C4-2B (cell line): ENCODE results near the gene CDHR5.

Experiments
- H3K27ac ChIP-seq: fragments of 450-650 bp; 2 replicates; pipeline ENCODE4 v1.5.1; 2017
- ZFX ChIP-seq: fragments of 450-650 bp; IDR thresholded peaks from 2 replicates; pipeline ENCODE4 v1.6.1; 2017
- TF ChIP-seq, protein P1 (sequence below): fragments of 450-650 bp; conservative IDR thresholded peaks from 2 replicates; pipeline ENCODE4 v1.5.1; 2017; ENCODE audit warnings: mild to moderate bottlenecking

CDHR5 gene

DNA sequence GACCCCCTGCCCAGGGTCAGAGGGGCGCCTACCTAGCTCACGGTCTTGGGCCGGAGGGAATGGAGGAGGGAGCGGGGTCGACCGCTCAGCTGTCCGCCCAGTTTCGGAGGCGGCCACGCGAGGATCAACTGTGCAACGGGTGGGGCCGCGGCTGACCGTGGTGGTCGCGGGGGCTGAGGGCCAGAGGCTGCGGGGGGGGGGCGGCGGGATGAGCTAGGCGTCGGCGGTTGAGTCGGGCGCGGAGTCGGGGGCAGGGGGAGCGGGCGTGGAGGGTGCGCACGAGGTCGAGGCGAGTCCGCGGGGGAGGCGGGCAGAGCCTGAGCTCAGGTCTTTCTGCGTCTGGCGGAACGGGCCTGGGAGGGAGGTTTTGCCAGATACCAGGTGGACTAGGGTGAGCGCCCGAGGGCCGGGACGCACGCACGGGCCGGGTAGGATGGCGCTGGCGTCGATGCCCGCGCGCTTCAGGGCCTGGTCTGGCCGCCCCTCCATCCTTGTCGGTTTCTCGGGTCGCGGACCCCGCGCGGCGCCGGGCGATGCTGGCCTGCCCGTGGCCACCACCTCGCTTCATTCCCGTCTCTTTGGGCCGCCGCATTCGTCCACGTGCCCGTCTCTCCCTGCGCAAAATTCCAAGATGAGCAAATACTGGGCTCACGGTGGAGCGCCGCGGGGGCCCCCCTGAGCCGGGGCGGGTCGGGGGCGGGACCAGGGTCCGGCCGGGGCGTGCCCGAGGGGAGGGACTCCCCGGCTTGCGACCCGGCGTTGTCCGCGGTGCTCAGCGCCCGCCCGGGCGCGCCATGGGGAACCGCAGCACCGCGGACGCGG, 12.0 kb upstream of the CDHR5 start, which contains the start of gene DRD4:
DRD4 (plus strand) TSS at position 759 of the 822 bp plus-strand sequence; CDS start at position 795, 36 bp downstream.
- no peak within 1 kb of the TSS for H3K27ac ChIP-seq
- TF ChIP-seq, protein P1, sequence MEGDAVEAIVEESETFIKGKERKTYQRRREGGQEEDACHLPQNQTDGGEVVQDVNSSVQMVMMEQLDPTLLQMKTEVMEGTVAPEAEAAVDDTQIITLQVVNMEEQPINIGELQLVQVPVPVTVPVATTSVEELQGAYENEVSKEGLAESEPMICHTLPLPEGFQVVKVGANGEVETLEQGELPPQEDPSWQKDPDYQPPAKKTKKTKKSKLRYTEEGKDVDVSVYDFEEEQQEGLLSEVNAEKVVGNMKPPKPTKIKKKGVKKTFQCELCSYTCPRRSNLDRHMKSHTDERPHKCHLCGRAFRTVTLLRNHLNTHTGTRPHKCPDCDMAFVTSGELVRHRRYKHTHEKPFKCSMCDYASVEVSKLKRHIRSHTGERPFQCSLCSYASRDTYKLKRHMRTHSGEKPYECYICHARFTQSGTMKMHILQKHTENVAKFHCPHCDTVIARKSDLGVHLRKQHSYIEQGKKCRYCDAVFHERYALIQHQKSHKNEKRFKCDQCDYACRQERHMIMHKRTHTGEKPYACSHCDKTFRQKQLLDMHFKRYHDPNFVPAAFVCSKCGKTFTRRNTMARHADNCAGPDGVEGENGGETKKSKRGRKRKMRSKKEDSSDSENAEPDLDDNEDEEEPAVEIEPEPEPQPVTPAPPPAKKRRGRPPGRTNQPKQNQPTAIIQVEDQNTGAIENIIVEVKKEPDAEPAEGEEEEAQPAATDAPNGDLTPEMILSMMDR = no peak
- TF ChIP-seq ZFX = no peak

DNA sequence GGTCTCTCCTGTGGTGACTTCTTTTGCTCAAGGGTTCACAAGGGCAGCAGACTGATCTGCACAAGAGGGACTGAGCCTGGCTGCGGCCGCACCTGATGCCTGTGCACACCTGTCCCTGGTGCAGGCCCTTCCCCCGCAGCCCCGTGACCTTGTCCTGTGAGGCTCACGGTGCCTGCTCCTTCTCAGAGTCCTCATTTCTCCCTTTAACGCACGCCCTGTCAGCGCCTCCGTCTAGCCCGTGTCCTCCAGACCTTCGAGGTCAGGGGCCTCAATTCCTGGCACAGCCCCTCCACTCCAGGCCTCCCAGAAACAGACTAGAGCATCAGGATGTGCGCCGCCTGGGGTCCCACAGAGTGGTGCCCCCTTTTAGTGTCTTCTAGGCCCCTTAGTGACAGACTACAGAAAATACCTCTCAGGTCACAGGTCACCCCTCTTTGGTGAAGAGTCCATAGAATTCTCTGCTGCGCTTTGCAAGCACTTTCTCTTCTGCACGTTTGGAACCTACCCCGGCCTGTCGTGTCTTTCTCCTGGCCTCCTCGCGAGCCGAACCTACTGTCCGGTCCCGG, 11.3 kb upstream of the CDHR5 start:
- TF ChIP-seq ZFX = no peak
- TF ChIP-seq, protein P1 = no peak

DNA sequence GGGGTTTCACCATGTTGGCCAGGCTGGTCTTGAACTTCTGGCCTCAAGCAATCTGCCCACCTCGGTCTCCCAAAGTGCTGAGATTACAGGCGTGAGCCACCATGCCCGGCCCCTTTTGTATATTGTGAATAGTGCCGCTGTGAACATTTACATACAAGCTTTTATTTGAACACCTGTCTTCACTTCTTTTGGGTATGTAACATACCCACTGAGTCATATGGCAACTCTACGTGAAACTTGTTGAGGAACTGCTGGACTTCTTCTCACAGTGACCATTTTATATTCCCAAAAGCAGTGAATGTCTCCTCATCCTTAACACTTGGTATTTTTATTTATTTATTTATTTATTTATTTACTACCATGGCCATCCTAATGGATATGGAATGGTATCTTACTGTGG, 6.1 kb upstream of the CDHR5 start:
- no peak overlapping the region for H3K27ac ChIP-seq
- no peak for TF ChIP-seq ZFX
- TF ChIP-seq, protein P1 = no peak

More for the DNA sequence above, 11.3 kb upstream of the CDHR5 start:
- no peak overlapping the region for H3K27ac ChIP-seq

DNA sequence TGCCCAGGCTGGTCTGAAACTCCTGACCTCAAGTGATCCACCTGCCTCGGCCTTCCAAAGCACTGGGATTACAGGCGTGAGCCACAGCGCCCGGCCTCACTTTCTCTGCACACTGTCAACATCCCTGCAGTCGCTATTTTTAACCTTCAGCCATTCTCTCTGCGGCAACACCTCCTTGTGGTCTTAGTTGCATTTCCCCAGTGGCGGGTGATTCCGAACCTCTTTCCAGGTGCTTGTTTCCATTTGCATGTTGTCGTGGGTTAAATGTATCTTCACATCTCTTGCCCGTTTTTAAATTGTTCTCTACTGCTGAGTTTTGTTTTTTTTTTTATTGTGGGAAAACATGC, 4.5 kb upstream of the CDHR5 start:
- TF ChIP-seq, protein P1 = no peak
- TF ChIP-seq ZFX = no peak
- H3K27ac ChIP-seq = no peak overlapping the region

DNA sequence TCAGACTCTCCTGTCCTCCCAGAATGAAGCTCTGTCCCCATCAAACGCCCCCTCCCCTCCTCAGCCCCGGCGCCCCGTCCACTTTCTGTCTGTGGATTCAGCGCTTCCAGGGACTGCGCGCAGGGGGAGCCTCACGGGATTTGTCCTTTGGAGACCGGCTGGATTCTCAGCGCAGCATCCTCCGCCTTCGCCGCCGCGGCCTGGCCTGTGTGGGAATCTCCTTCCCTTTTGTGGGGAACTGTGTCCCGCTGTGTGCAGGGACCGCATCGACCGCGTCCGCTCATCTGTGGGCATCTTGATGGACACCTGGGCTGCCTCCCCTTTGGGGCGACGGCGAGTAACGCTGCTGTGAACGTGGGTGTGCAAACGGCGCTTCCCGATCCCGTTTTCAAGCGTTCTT, 3.3 kb upstream of the CDHR5 start:
- no peak overlapping the region for H3K27ac ChIP-seq
- TF ChIP-seq ZFX = no peak
- TF ChIP-seq, protein P1 = no peak

DNA sequence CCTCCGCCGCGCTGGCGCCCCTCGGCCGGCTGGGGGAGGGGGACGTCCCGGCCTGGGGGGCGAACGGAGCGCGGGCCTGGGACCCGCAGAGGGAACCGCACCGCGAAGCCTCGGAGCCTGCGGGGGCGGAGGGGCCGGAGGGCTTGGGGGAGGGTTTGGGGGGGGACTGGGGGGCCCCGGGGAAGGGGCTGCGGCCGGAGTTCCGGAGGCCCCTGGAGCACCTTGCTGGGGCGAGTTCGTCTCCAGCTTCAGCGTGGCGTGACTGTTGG, 2.5 kb upstream of the CDHR5 start:
- no peak overlapping the region for H3K27ac ChIP-seq
- TF ChIP-seq ZFX = no peak
- TF ChIP-seq, protein P1 = no peak

DNA sequence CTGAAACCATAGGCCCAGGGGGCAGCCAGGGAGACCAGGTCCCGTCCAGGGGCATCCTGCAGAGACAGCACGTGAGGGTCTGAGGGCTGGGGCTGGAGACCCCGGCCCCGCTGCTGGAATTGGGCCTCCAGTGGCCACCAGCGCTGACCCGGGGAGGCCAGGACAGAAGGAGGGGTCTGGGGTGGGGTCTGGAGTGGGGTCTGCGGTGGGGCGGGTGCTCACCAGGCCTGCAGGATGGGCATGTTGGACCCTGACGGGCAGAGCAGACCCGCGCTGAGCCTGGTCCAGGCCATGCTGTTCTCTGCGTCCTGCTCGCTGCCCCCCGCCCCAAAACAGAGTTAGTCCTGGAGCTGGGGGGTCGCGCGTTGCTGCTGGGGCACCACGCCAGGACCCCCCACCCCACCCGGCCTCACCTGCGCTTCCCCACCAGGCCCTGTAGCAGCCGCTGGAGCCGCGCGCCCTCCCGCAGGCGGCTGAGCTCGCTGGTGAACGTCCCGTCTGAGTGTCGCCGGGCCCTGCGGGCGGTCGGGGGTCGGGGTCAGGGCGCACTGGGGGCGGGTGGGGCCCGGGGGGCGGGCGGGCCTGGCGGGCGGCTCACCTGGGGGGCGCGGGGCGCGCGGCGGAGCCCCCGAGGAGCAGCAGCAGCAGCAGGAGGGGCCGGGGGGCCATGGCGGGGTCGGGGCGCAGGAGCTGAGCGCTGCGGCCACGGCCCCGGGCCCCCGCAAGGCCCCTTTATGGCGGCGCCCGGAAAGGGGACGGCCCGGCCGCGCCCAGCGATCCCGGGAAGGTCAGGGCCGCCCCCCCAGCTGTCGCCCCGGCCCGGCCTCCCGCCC, 1.9 kb upstream of the CDHR5 start, which contains the start of gene SCT:
SCT (minus strand) TSS at position 707 of the 833 bp plus-strand sequence; CDS start at position 669, 38 bp downstream.
- H3K27ac ChIP-seq = no peak within 1 kb of the TSS
- TF ChIP-seq, protein P1 = no peak
- no peak for TF ChIP-seq ZFX
